Panc1 (cell line): ENCODE measurements around the gene DOCK11. TPM values are rescaled to one million over a fixed set of nuclear protein-coding genes. Genes with fewer than 3 reads are reported as not detected.

Source experiments
- ATAC-seq: fragments of 200-7000 bp; cut with Tn5 transposase; 2 replicates; pipeline ENCODE4 v1.9.1; 2020; ENCODE audit warnings: mild to moderate bottlenecking, moderate library complexity
- BruUV-seq: library from RNA; stranded (reverse); fragments of 400-500 nt; replicated peaks from 2 replicates; lab custom pipeline; 2021; lab: Mats Ljungman, UMichigan
- CTCF ChIA-PET: fragments of 300-600 bp; sonication (Branson Sonifier 250); formaldehyde crosslinking; loops from one replicate; lab custom pipeline; 2022; ENCODE audit warnings: antibody characterized with exemption; lab: Charles Lee
- POLR2A ChIA-PET: fragments of 300-600 bp; sonication (Branson Sonifier 250); formaldehyde crosslinking; loops from one replicate; lab custom pipeline; 2022; ENCODE audit warnings: antibody characterized with exemption; lab: Charles Lee
- DNase-seq: peaks from one replicate; pipeline ENCODE4 v3.0.0-alpha.2; 2010; ENCODE audit warnings: low read depth, low spot score
- H3K27ac ChIP-seq: 2 replicates; pipeline ENCODE4 v1.5.1; 2011; ENCODE audit warnings: mild to moderate bottlenecking, low read length, inconsistent platforms
- H3K27me3 ChIP-seq: fragments of 200-500 bp; sonication (Bioruptor generic); 2 replicates; pipeline ENCODE4 v1.6.0; 2014; ENCODE audit warnings: low read length, inconsistent platforms; ENCODE audit not compliant: control insufficient read depth, insufficient read depth
- H3K36me3 ChIP-seq: fragments of 200-500 bp; sonication (Bioruptor generic); 2 replicates; pipeline ENCODE4 v1.5.1; 2014; ENCODE audit warnings: inconsistent platforms, mild to moderate bottlenecking, low read length, moderate library complexity; ENCODE audit not compliant: control insufficient read depth, insufficient read depth
- H3K4me1 ChIP-seq: 2 replicates; pipeline ENCODE4 v1.5.1; 2011; ENCODE audit warnings: inconsistent platforms, mild to moderate bottlenecking, low read length, moderate library complexity; ENCODE audit not compliant: control insufficient read depth, insufficient read depth
- H3K4me3 ChIP-seq, 2 experiments: 2 replicates each; pipeline ENCODE4 v1.5.1; 2011 to 2012; ENCODE audit warnings: low read depth in 2 of 2, low read length in 2 of 2, mild to moderate bottlenecking in 2 of 2, inconsistent platforms in 1 of 2, moderate library complexity in 1 of 2
- H3K9me3 ChIP-seq: fragments of 200-500 bp; sonication (Bioruptor generic); 2 replicates; pipeline ENCODE4 v1.5.1; 2014; ENCODE audit warnings: low read depth, mild to moderate bottlenecking, inconsistent platforms, low read length, moderate library complexity; ENCODE audit not compliant: control insufficient read depth, insufficient read depth
- POLR2AphosphoS5 ChIP-seq: IDR thresholded peaks from 2 replicates; pipeline ENCODE4 v1.6.1; 2012; ENCODE audit warnings: mild to moderate bottlenecking, low read depth, low read length, moderate library complexity
- SIN3A ChIP-seq: IDR thresholded peaks from 2 replicates; pipeline ENCODE4 v1.6.1; 2012; ENCODE audit warnings: low read depth, mild to moderate bottlenecking, low read length, moderate library complexity, borderline replicate concordance; ENCODE audit not compliant: insufficient read depth
- TCF7L2 ChIP-seq: IDR thresholded peaks from 2 replicates; pipeline ENCODE4 v1.6.1; 2011; ENCODE audit warnings: mild to moderate bottlenecking, low read depth, low read length, inconsistent platforms
- in situ Hi-C: cut with HindIII; loops from 2 replicates; pipeline ENCODE4 v1.10.0; 2016; ENCODE audit warnings: low sequenced_read_pairs, low pct_unique_long_range_greater_than_20kb
- intact Hi-C: fragments of 100-400 bp; cut with micrococcal nuclease; formaldehyde crosslinking; loops from one replicate; pipeline ENCODE4 v1.10.0; 2022; ENCODE audit not compliant: unreplicated experiment
- total RNA-seq: library from RNA; stranded (reverse); gene quantifications from one replicate; pipeline ENCODE4 v1.2.1, GENCODE V29; 2021; ENCODE audit not compliant: unreplicated experiment
- TF ChIP-seq, protein P1 (sequence below), 2 experiments: IDR thresholded peaks; 2 replicates each; pipeline ENCODE4 v1.6.1; 2011 to 2012; ENCODE audit warnings: low read depth in 2 of 2, control low read depth in 1 of 2, low read length in 1 of 2, mild to moderate bottlenecking in 1 of 2, moderate library complexity in 1 of 2; ENCODE audit not compliant: insufficient read depth in 1 of 2
- TF ChIP-seq, protein P2 (sequence below): fragments of 450-650 bp; IDR thresholded peaks from 2 replicates; pipeline ENCODE4 v1.5.1; 2017; ENCODE audit warnings: mild to moderate bottlenecking

DOCK11 gene
- total RNA-seq, 1 experiment from 2014 or later = 2.0 TPM

DNA sequence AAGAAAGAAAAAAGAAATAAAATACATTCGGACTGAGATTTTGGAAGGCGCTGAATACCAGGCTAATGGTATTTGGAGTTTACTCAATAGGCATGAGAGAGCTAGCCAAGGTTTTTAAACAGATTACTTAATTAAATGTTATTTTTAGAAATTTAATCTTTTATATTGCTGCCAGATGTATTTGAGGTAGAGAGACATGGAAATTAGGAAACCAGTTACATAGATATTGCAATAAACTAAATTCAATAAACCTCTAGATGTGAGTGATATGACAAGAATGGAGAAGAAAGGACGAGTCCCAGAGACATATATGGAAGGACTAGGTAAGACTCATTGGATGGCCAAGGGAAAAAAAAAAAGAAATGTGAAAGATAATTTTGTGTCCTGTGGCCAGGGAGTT, 193.3 kb downstream of the DOCK11 start:
- in situ Hi-C loops (no loop called here), intact Hi-C loops (no loop called here)
- no TSS peak for BruUV-seq
- ChIA-PET CTCF (interaction anchor here (0.7 kb wide), 1 partner anchor 16 kb away, joined by 3 read pairs; no protein-coding TSS in a partner anchor), POLR2A (interaction anchor here (0.6 kb wide), 1 partner anchor 39 kb away, joined by 3 read pairs; no protein-coding TSS in a partner anchor)
- ATAC-seq (no peak), DNase-seq (no peak)
- no peak overlapping the region for H3K27ac ChIP-seq
- H3K4me1 ChIP-seq = 0 out of 2 replicates have a peak, but pooled peaks cover under 1% of the 10 kb centered on the region
- no peaks in the 10 kb centered on the region for H3K27me3 ChIP-seq
- H3K4me3 ChIP-seq = no peak overlapping the region
- H3K36me3 ChIP-seq = no peaks in the 10 kb centered on the region
- H3K9me3 ChIP-seq = no peaks in the 10 kb centered on the region
- TF ChIP-seq POLR2AphosphoS5 = no peak
- no peak for TF ChIP-seq SIN3A
- TF ChIP-seq, protein P1, sequence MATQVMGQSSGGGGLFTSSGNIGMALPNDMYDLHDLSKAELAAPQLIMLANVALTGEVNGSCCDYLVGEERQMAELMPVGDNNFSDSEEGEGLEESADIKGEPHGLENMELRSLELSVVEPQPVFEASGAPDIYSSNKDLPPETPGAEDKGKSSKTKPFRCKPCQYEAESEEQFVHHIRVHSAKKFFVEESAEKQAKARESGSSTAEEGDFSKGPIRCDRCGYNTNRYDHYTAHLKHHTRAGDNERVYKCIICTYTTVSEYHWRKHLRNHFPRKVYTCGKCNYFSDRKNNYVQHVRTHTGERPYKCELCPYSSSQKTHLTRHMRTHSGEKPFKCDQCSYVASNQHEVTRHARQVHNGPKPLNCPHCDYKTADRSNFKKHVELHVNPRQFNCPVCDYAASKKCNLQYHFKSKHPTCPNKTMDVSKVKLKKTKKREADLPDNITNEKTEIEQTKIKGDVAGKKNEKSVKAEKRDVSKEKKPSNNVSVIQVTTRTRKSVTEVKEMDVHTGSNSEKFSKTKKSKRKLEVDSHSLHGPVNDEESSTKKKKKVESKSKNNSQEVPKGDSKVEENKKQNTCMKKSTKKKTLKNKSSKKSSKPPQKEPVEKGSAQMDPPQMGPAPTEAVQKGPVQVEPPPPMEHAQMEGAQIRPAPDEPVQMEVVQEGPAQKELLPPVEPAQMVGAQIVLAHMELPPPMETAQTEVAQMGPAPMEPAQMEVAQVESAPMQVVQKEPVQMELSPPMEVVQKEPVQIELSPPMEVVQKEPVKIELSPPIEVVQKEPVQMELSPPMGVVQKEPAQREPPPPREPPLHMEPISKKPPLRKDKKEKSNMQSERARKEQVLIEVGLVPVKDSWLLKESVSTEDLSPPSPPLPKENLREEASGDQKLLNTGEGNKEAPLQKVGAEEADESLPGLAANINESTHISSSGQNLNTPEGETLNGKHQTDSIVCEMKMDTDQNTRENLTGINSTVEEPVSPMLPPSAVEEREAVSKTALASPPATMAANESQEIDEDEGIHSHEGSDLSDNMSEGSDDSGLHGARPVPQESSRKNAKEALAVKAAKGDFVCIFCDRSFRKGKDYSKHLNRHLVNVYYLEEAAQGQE (IDR thresholded peaks at IDR 0.05; ENCODE audit: insufficient read depth in 1 of 2, low read depth in 2 of 2, low read length in 1 of 2) = no peak
- TF ChIP-seq, protein P2, sequence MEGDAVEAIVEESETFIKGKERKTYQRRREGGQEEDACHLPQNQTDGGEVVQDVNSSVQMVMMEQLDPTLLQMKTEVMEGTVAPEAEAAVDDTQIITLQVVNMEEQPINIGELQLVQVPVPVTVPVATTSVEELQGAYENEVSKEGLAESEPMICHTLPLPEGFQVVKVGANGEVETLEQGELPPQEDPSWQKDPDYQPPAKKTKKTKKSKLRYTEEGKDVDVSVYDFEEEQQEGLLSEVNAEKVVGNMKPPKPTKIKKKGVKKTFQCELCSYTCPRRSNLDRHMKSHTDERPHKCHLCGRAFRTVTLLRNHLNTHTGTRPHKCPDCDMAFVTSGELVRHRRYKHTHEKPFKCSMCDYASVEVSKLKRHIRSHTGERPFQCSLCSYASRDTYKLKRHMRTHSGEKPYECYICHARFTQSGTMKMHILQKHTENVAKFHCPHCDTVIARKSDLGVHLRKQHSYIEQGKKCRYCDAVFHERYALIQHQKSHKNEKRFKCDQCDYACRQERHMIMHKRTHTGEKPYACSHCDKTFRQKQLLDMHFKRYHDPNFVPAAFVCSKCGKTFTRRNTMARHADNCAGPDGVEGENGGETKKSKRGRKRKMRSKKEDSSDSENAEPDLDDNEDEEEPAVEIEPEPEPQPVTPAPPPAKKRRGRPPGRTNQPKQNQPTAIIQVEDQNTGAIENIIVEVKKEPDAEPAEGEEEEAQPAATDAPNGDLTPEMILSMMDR = no peak
- no peak for TF ChIP-seq TCF7L2

DNA sequence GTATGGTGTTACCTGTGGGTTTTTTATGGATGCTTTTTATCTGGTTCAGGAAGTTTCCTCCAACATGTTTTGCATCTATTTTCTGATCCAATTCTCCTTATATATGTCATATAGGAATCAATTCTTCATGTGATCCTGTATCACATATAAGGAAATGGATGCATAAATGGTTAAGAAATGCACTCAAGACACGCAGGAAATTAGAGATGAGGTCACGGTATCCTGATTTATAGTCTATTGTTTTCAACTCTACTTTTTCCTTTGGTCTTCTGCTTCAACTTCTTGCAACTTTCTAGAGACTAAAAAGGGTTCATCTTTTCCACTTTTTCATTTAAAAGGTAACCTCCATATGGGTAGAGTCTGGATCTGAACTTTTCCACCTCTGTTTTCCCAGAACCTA, 198.2 kb downstream of the DOCK11 start:
- 0 out of 2 replicates have a peak, but pooled peaks cover 3% of the 10 kb centered on the region for H3K4me1 ChIP-seq
- DNase-seq (no peak), ATAC-seq (no peak)
- no peak overlapping the region for H3K4me3 ChIP-seq
- no TSS peak for BruUV-seq
- no peak overlapping the region for H3K27ac ChIP-seq
- H3K9me3 ChIP-seq = no peaks in the 10 kb centered on the region
- H3K27me3 ChIP-seq = no peaks in the 10 kb centered on the region
- no peak for TF ChIP-seq TCF7L2
- TF ChIP-seq, protein P2 = no peak
- TF ChIP-seq POLR2AphosphoS5 = no peak
- TF ChIP-seq, protein P1 (IDR thresholded peaks at IDR 0.05; ENCODE audit: insufficient read depth in 1 of 2, low read depth in 2 of 2, low read length in 1 of 2) = no peak
- TF ChIP-seq SIN3A = no peak
- CTCF ChIA-PET = interaction anchor here (0.6 kb wide), 1 partner anchor 440 kb away, joined by 3 read pairs; no protein-coding TSS in a partner anchor
- H3K36me3 ChIP-seq = no peaks in the 10 kb centered on the region
- intact Hi-C loops (no loop called here), in situ Hi-C loops (no loop called here)
- POLR2A ChIA-PET = no interaction called here
